DND-41 (cell line): ENCODE results near the gene DPPA5.

Experiments
- CTCF ChIP-seq: IDR thresholded peaks from 2 replicates; pipeline ENCODE4 v1.5.1; 2012; ENCODE audit warnings: borderline replicate concordance, low read length, moderate library complexity, mild to moderate bottlenecking; ENCODE audit not compliant: poor library complexity, severe bottlenecking; ENCODE audit errors: extremely low read depth
- EZH2 ChIP-seq: IDR thresholded peaks from 3 replicates; pipeline ENCODE4 v1.6.1; 2012; ENCODE audit warnings: borderline replicate concordance, low read depth, mild to moderate bottlenecking, moderate library complexity, low read length, inconsistent platforms; ENCODE audit not compliant: severe bottlenecking

DNA sequence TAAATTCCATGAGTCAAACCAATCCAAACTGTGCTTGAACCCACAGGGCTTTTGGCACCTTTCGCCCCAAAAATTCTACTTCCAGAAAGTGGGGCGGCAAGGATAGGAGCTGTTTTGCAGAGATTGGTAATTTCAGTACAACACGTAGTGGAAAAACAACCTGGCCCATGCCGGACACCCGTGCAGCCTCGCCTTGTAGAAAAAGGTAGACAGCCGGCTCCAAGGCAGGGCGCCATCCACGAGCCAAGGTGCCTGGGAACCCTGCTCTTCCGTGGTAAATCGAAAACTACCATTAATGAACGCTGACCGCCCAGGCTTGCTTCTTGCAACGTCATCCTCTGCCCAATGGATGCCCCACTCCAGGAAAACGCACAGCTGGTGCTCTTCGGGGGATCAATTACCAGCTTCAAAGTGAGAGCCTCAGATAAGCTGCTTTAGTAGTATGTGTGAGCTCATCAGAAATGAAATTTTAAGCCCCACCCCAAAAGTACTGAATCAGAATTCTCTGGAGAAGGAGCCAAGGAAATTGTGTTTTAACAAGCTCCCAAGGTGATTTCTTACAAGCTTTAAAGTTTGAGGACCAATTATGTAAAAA is 13.8 kb upstream of the DPPA5 start:
- TF ChIP-seq CTCF (no peak), EZH2 (no peak)
